Keratinocyte (primary cell): ENCODE data around the gene NPLOC4. TPM values are rescaled to one million over a fixed set of nuclear protein-coding genes. Genes with fewer than 3 reads are reported as not detected.

Experiments
- DNase-seq: peaks from one replicate; pipeline ENCODE4 v3.0.0-alpha.2; 2011; ENCODE audit warnings: low read depth, missing footprints, low spot score
- FAIRE-seq: peaks from 2 replicates; lab custom pipeline; 2011; peaks lifted over from hg19 to GRCh38; lab: Jason Lieb, UNC
- H2AFZ ChIP-seq: 2 replicates; pipeline ENCODE4 v1.6.0; 2012; ENCODE audit warnings: low read length, control low read depth, inconsistent platforms; ENCODE audit not compliant: control insufficient read depth
- H3K27ac ChIP-seq: 2 replicates; pipeline ENCODE4 v1.5.1; 2011; ENCODE audit warnings: low read length; ENCODE audit not compliant: control insufficient read depth, insufficient read depth
- H3K27me3 ChIP-seq: 3 replicates; pipeline ENCODE4 v1.6.0; 2011; ENCODE audit warnings: low read length; ENCODE audit not compliant: control insufficient read depth, insufficient read depth; ENCODE audit errors: extremely low read depth
- H3K36me3 ChIP-seq, 2 experiments: 2 replicates in 1 of 2; 3 replicates in 1 of 2; pipeline ENCODE4 v1.5.1; 2011; ENCODE audit warnings: low read length in 2 of 2, mild to moderate bottlenecking in 1 of 2; ENCODE audit not compliant: control insufficient read depth in 2 of 2, insufficient read depth in 2 of 2; ENCODE audit errors: extremely low read depth in 1 of 2
- H3K4me1 ChIP-seq: 3 replicates; pipeline ENCODE4 v1.5.1; 2011; ENCODE audit warnings: low read length; ENCODE audit not compliant: control insufficient read depth, insufficient read depth; ENCODE audit errors: extremely low read depth
- H3K4me2 ChIP-seq: 3 replicates; pipeline ENCODE4 v1.6.0; 2011; ENCODE audit warnings: low read depth, low read length; ENCODE audit not compliant: control insufficient read depth, insufficient read depth; ENCODE audit errors: extremely low read depth
- H3K4me3 ChIP-seq, 3 experiments: fragments of 200-600 bp in 1 of 3; sonication (generic) in 1 of 3; 2 replicates in 2 of 3; 3 replicates in 1 of 3; pipeline ENCODE4 v1.5.1; 2011 to 2016; ENCODE audit warnings: low read length in 3 of 3, mild to moderate bottlenecking in 3 of 3, control low read depth in 2 of 3, inconsistent platforms in 1 of 3, low read depth in 1 of 3, mixed read lengths in 1 of 3, mixed run types in 1 of 3, moderate library complexity in 1 of 3; ENCODE audit not compliant: control insufficient read depth in 2 of 3, insufficient read depth in 2 of 3; ENCODE audit errors: extremely low read depth in 1 of 3
- H3K79me2 ChIP-seq: 2 replicates; pipeline ENCODE4 v1.6.0; 2012; ENCODE audit warnings: low read length; ENCODE audit not compliant: control insufficient read depth, insufficient read depth
- H3K9ac ChIP-seq: 3 replicates; pipeline ENCODE4 v1.6.0; 2011; ENCODE audit warnings: low read length; ENCODE audit not compliant: control insufficient read depth, insufficient read depth; ENCODE audit errors: extremely low read depth
- H3K9me1 ChIP-seq: 3 replicates; pipeline ENCODE4 v1.6.0; 2011; ENCODE audit warnings: low read length; ENCODE audit not compliant: control insufficient read depth, insufficient read depth; ENCODE audit errors: extremely low read depth
- H3K9me3 ChIP-seq: 2 replicates; pipeline ENCODE4 v1.5.1; 2012; ENCODE audit warnings: low read depth, low read length; ENCODE audit not compliant: control insufficient read depth
- H4K20me1 ChIP-seq: 3 replicates; pipeline ENCODE4 v1.6.0; 2011; ENCODE audit warnings: low read length; ENCODE audit not compliant: control insufficient read depth, insufficient read depth; ENCODE audit errors: extremely low read depth
- EZH2 ChIP-seq: IDR thresholded peaks from one replicate; pipeline ENCODE4 v1.6.1; 2012; ENCODE audit warnings: inconsistent platforms, mild to moderate bottlenecking, low read length, moderate library complexity
- dilution Hi-C: fragments of 300-500 bp; cut with MboI; formaldehyde crosslinking; loops from one replicate; pipeline ENCODE4 v1.7.0; 2020; ENCODE audit warnings: low sequenced_read_pairs; ENCODE audit not compliant: extremely low pct_ligation_motif_present
- polyA plus RNA-seq, 5 experiments: library from polyadenylated mRNA; depleted of rRNA in 3 of 5; stranded (reverse) in 3 of 5; stranded (forward) in 1 of 5; unstranded in 1 of 5; fragments of >200 nt; gene quantifications; 1 replicate in 1 of 5; 2 replicates in 3 of 5; 3 replicates in 1 of 5; pipeline versions ENCODE4 v1.2.1 to v1.2.3, GENCODE V29; 2011 to 2012; ENCODE audit warnings: missing spikeins in 2 of 5, low read depth in 1 of 5, low replicate concordance in 1 of 5
- TF ChIP-seq, protein P1 (sequence below), 3 experiments: IDR thresholded peaks in 1 of 3; conservative IDR thresholded peaks in 1 of 3; optimal IDR thresholded peaks in 1 of 3; 2 replicates in 2 of 3; 3 replicates in 1 of 3; pipeline versions ENCODE3 to v1.5.1; 2011; ENCODE audit warnings: low read length in 3 of 3, mild to moderate bottlenecking in 3 of 3, moderate library complexity in 2 of 3, control low read depth in 1 of 3, inconsistent platforms in 1 of 3; ENCODE audit not compliant: insufficient read depth in 2 of 3; ENCODE audit errors: extremely low read depth in 1 of 3

NPLOC4 gene
- polyA plus RNA-seq, 1 donor (not counting 4 experiments of a cell fraction or from before 2014, with no cell fraction given): 64.0 TPM

DNA sequence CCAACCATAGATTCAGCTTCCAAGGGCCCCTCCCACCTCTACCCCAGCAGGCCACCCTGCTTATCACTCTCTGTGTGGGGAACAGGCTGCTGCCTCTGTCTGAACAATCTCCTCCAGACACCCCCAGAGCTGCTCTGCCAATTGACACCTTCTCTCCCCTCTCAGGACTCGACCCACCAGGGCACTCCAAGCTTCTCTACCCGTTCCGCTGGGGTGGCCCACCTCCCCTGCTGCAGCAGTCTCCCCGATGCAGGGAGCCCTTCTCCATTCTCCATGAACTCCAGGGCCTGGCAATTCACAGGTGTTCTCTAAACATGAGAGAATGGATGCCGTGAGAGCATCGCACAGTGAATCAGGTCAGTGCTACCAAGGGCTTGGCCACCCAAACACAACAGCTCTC lies 56.4 kb downstream of the NPLOC4 start:
- no peak for FAIRE-seq
- no peak overlapping the region for H3K27ac ChIP-seq
- no peak overlapping the region for H2AFZ ChIP-seq
- no peak overlapping the region for H3K4me2 ChIP-seq
- no peak overlapping the region for H3K4me3 ChIP-seq
- no peak for DNase-seq
- peaks cover 4% of the 10 kb centered on the region for H4K20me1 ChIP-seq
- H3K4me1 ChIP-seq: peaks cover 43% of the 10 kb centered on the region
- H3K9me3 ChIP-seq: no peaks in the 10 kb centered on the region
- dilution Hi-C loops: no loop called here
- H3K9me1 ChIP-seq: peaks cover 13% of the 10 kb centered on the region
- peaks cover 18 to 39% of the 10 kb centered on the region in 2 experiments for H3K36me3 ChIP-seq
- peaks cover 14% of the 10 kb centered on the region for H3K79me2 ChIP-seq
- no peaks in the 10 kb centered on the region for H3K27me3 ChIP-seq
- TF ChIP-seq, protein P1, sequence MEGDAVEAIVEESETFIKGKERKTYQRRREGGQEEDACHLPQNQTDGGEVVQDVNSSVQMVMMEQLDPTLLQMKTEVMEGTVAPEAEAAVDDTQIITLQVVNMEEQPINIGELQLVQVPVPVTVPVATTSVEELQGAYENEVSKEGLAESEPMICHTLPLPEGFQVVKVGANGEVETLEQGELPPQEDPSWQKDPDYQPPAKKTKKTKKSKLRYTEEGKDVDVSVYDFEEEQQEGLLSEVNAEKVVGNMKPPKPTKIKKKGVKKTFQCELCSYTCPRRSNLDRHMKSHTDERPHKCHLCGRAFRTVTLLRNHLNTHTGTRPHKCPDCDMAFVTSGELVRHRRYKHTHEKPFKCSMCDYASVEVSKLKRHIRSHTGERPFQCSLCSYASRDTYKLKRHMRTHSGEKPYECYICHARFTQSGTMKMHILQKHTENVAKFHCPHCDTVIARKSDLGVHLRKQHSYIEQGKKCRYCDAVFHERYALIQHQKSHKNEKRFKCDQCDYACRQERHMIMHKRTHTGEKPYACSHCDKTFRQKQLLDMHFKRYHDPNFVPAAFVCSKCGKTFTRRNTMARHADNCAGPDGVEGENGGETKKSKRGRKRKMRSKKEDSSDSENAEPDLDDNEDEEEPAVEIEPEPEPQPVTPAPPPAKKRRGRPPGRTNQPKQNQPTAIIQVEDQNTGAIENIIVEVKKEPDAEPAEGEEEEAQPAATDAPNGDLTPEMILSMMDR (optimal IDR thresholded peaks at IDR 0.05 in 1 of 3, IDR thresholded peaks at IDR 0.05 in 1 of 3, conservative IDR thresholded peaks at IDR 0.05 in 1 of 3; ENCODE audit: extremely low read depth in 1 of 3, insufficient read depth in 2 of 3, low read length in 3 of 3): no peak
- TF ChIP-seq EZH2: no peak
- H3K9ac ChIP-seq: no peak overlapping the region

DNA sequence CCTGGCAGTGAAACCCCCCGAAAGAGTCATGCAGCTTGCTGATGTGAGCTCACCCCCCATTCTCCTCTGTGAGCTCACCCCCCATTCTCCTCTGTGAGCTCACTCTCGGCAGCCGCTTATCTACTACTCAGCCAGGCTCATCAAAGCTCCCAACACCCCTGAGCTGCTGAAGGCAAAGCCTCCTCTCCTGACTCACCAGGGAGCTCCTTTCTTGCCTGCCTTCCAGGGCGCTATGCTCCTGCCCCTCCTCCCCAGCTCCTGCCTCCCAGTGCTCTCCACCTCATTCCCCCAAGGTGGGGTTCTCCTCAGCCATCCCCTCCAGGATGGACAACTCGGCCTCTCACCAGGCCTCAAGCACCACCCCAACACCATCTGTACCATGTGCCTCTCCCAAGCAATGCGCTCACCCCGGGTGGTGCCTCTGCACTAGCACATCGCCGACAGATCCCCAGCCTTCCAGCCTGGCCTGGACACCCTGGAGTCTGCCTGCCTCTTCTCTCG lies 57.0 kb downstream of the NPLOC4 start:
- Histone ChIP-seq H3K27ac (no peak overlapping the region), H4K20me1 (peaks cover 4% of the 10 kb centered on the region), H3K9ac (no peak overlapping the region), H3K27me3 (no peaks in the 10 kb centered on the region), H3K9me3 (no peaks in the 10 kb centered on the region), H3K9me1 (peaks cover 13% of the 10 kb centered on the region), H3K79me2 (peaks cover 17% of the 10 kb centered on the region), H3K4me3 (no peak overlapping the region), H3K4me2 (no peak overlapping the region), H3K36me3 (peaks cover 19 to 42% of the 10 kb centered on the region in 2 experiments), H2AFZ (no peak overlapping the region), H3K4me1 (peaks cover 43% of the 10 kb centered on the region)
- no peak for DNase-seq
- TF ChIP-seq EZH2: no peak
- TF ChIP-seq, protein P1 (optimal IDR thresholded peaks at IDR 0.05 in 1 of 3, IDR thresholded peaks at IDR 0.05 in 1 of 3, conservative IDR thresholded peaks at IDR 0.05 in 1 of 3; ENCODE audit: extremely low read depth in 1 of 3, insufficient read depth in 2 of 3, low read length in 3 of 3): no peak
- dilution Hi-C loops: no loop called here
- FAIRE-seq: no peak
